GM23248 (cell line): ENCODE results near the gene VN1R5. TPM values are rescaled to one million over a fixed set of nuclear protein-coding genes. Genes with fewer than 3 reads are reported as not detected.

Experiments
- DNase-seq: peaks from one replicate; pipeline ENCODE4 v3.0.0-alpha.2; 2015
- H2AFZ ChIP-seq: fragments of 200-600 bp; sonication (generic); 2 replicates; pipeline ENCODE4 v1.6.1; 2016; ENCODE audit warnings: antibody characterized with exemption
- H3F3A ChIP-seq: fragments of 200-600 bp; sonication (generic); 2 replicates; pipeline ENCODE4 v1.6.1; 2016; ENCODE audit warnings: mild to moderate bottlenecking, antibody characterized with exemption, mixed run types; ENCODE audit not compliant: insufficient read depth
- H3K27ac ChIP-seq: fragments of 200-600 bp; sonication (generic); 2 replicates; pipeline ENCODE4 v1.5.1; 2016; ENCODE audit warnings: mild to moderate bottlenecking
- H3K27me3 ChIP-seq: fragments of 200-600 bp; sonication (generic); replicated peaks from 2 replicates; pipeline ENCODE4 v1.6.1; 2016; ENCODE audit warnings: mild to moderate bottlenecking; ENCODE audit not compliant: insufficient read depth
- H3K36me3 ChIP-seq: fragments of 200-600 bp; sonication (generic); 2 replicates; pipeline ENCODE4 v1.6.1; 2016; ENCODE audit warnings: low read depth, mild to moderate bottlenecking
- H3K4me1 ChIP-seq: fragments of 200-600 bp; sonication (generic); 2 replicates; pipeline ENCODE4 v1.6.1; 2016; ENCODE audit warnings: mild to moderate bottlenecking; ENCODE audit not compliant: insufficient read depth
- H3K4me2 ChIP-seq: fragments of 200-600 bp; sonication (generic); one replicate; pipeline ENCODE4 v1.6.1; 2016; ENCODE audit warnings: mild to moderate bottlenecking; ENCODE audit not compliant: unreplicated experiment
- H3K4me3 ChIP-seq: fragments of 200-600 bp; sonication (generic); 2 replicates; pipeline ENCODE4 v1.5.1; 2016; ENCODE audit warnings: mild to moderate bottlenecking
- H3K79me2 ChIP-seq: fragments of 200-600 bp; sonication (generic); 2 replicates; pipeline ENCODE4 v1.6.1; 2016; ENCODE audit warnings: mild to moderate bottlenecking; ENCODE audit not compliant: insufficient read depth
- H3K9ac ChIP-seq: fragments of 200-600 bp; sonication (generic); 2 replicates; pipeline ENCODE4 v1.6.1; 2016; ENCODE audit warnings: mild to moderate bottlenecking
- H3K9me2 ChIP-seq: fragments of 200-600 bp; sonication (generic); 2 replicates; pipeline ENCODE4 v1.6.1; 2016; ENCODE audit warnings: mixed run types, mild to moderate bottlenecking, moderate library complexity; ENCODE audit not compliant: insufficient read depth
- H3K9me3 ChIP-seq: fragments of 200-600 bp; sonication (generic); one replicate; pipeline ENCODE4 v1.6.1; 2017; ENCODE audit warnings: low read depth
- H4K20me1 ChIP-seq: fragments of 200-600 bp; sonication (generic); 2 replicates; pipeline ENCODE4 v1.6.0; 2016; ENCODE audit not compliant: insufficient read depth
- EZH2 ChIP-seq: fragments of 200-600 bp; sonication (generic); IDR thresholded peaks from 2 replicates; pipeline ENCODE4 v1.6.1; 2018; ENCODE audit warnings: antibody characterized with exemption, mild to moderate bottlenecking; ENCODE audit not compliant: insufficient read depth, poor library complexity, severe bottlenecking
- EZH2phosphoT487 ChIP-seq: fragments of 200-600 bp; sonication (generic); IDR thresholded peaks from 2 replicates; pipeline ENCODE4 v1.6.1; 2018; ENCODE audit warnings: antibody characterized with exemption, moderate library complexity, mild to moderate bottlenecking, low read depth; ENCODE audit not compliant: insufficient read depth
- WGBS, 2 experiments: methylation state at CpG; one replicate each; pipeline ENCODE4 v1.1.6; 2015 to 2017; ENCODE audit warnings: low lambda C conversion rate in 2 of 2, low coverage in 1 of 2; ENCODE audit errors: missing lambda C conversion rate in 2 of 2; 5-methylcytosine and 5-hydroxymethylcytosine counted together
- in situ Hi-C: fragments of 300-500 bp; cut with MboI; formaldehyde crosslinking; loops from 2 replicates; pipeline ENCODE4 v1.15.0; 2020
- polyA plus RNA-seq: library from polyadenylated mRNA; unstranded; fragments of >200 nt; fragmentation: Nextera tagmentation; extraction: Ambion mirVana; gene quantifications from 2 replicates; pipeline ENCODE4 v1.2.1, GENCODE V29; 2016
- total RNA-seq: library from RNA; depleted of rRNA; stranded (reverse); fragments of >200 nt; shearing (Covaris generic); gene quantifications from 2 replicates; pipeline ENCODE4 v1.2.3, GENCODE V29; 2014

Gene VN1R5
- total and polyA plus RNA-seq, 2 experiments from 2014 or later, result not detected

DNA sequence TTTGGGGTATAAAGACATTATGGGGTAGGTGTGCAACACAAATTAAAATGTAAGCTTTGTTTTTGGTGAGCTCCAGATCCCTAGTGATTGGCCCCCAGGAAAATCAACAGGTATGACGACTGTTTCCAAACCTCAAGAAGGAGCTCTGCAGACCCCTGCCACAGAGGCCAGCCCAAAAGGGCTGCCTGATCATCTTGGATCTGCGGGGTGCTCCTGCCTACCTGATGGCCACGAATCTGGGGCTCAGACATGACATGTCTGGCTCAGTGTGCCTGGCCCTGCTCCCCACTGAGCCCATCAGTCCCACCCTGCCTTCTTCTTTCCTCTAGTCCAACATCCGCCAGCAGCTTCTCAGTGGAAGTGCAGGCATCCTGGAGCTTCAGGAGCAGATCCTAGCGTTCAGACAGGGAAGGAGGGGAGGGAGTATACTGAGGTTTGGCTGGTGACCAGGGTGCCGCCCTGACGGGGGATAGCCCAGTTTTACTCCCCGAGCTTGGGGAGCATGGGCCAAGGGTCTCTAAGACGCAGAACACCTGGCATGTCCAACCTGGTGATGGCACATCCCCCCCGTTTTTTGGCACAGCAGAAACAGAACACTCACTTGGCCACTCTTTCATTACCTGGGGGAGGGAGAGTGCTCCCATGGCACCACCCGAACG, 44.0 kb downstream of the VN1R5 start:
- Histone ChIP-seq H3K4me1 (peaks cover 6% of the 10 kb centered on the region), H3K36me3 (no peaks in the 10 kb centered on the region; the same call in 1 of the 2 replicates), H3F3A (peaks cover 4% of the 10 kb centered on the region; the same call in 1 of the 2 replicates), H3K27ac (no peak overlapping the region), H3K9me3 (no peaks in the 10 kb centered on the region), H4K20me1 (no peaks in the 10 kb centered on the region), H3K4me3 (no peak overlapping the region), H3K27me3 (no peaks in the 10 kb centered on the region), H3K9ac (no peak overlapping the region), H3K9me2 (no peaks in the 10 kb centered on the region), H2AFZ (no peak overlapping the region), H3K4me2 (no peak overlapping the region), H3K79me2 (no peaks in the 10 kb centered on the region)
- no peak for DNase-seq
- in situ Hi-C loops, result no loop called here
- 82% methylated on average over 12 of the region's 12 CpGs for WGBS, 2 experiments
- TF ChIP-seq EZH2phosphoT487, result no peak
- TF ChIP-seq EZH2, result no peak

- in situ Hi-C loops, result no loop called here
- 98 to 99% methylated on average over 47 of the region's 47 CpGs for WGBS, 2 experiments
Observed at GRCh38 chr1:247300491-247301175, 44.8 kb downstream of the VN1R5 start.

DNA sequence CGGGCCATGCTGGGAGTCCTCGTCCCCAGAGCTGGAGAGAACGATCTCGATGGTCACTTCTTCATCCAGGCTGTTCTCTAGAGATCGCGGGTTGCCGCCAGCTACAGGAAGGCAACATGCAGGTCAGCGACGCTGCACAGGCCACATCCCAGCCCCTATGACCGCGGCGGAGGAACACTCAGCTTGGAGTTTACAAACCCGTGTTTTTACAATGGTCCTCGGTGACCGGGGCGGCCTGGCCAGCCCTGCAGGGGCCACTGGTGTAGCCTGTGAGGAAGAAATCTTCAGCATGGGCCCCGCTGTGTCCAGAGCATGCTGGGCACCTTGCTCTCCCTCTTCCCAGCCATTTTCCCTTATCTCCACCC, 45.3 kb downstream of the VN1R5 start:
- 97 to 99% methylated on average over 14 to 17 of the region's 17 CpGs for WGBS, 2 experiments
- H3K36me3 ChIP-seq, result no peaks in the 10 kb centered on the region; the same call in 1 of the 2 replicates

More at GRCh38 chr1:247300491-247301175, 44.8 kb downstream of the VN1R5 start:
- no peak for DNase-seq
- no peak overlapping the region for H3K4me2 ChIP-seq
- H3K9me2 ChIP-seq, result no peaks in the 10 kb centered on the region
- no peak overlapping the region for H3K4me3 ChIP-seq
- no peak overlapping the region for H3K9ac ChIP-seq
- H3K27me3 ChIP-seq, result no peaks in the 10 kb centered on the region
- H3K4me1 ChIP-seq, result no peaks in the 10 kb centered on the region
- H3F3A ChIP-seq, result no peaks in the 10 kb centered on the region
- H3K9me3 ChIP-seq, result no peaks in the 10 kb centered on the region
- no peaks in the 10 kb centered on the region; the same call in 1 of the 2 replicates for H3K36me3 ChIP-seq
- H3K79me2 ChIP-seq, result no peaks in the 10 kb centered on the region
- no peak overlapping the region for H3K27ac ChIP-seq
- no peak overlapping the region for H2AFZ ChIP-seq
- H4K20me1 ChIP-seq, result no peaks in the 10 kb centered on the region
- no peak for TF ChIP-seq EZH2phosphoT487
- no peak for TF ChIP-seq EZH2

DNA sequence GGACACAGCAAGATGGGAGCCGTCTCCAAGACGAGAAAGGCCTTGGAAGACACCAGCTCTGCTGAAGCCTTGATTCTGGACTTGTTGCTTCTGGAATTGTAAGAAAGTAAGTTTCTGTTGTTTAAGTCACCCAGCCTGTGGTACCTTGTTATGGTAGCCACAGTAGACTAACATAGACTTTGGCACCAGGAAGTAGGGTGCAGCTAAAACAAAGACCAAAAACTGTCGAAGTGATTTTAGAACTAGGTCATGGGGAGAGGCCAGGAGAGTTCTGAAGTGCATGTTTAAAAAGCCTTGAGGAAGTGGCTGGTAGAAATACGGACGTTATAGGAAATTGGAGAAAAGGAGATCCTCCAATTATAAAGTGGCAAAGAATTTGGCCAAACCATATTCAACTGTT, 47.3 kb downstream of the VN1R5 start:
- Histone ChIP-seq H3K4me1 (no peaks in the 10 kb centered on the region), H3K4me3 (no peak overlapping the region), H3K9me2 (no peaks in the 10 kb centered on the region), H3K79me2 (no peaks in the 10 kb centered on the region), H3F3A (no peaks in the 10 kb centered on the region), H3K9ac (no peak overlapping the region), H3K36me3 (no peaks in the 10 kb centered on the region; the same call in 1 of the 2 replicates), H3K27ac (no peak overlapping the region), H2AFZ (no peak overlapping the region), H3K27me3 (no peaks in the 10 kb centered on the region), H3K9me3 (no peaks in the 10 kb centered on the region), H3K4me2 (no peak overlapping the region), H4K20me1 (no peaks in the 10 kb centered on the region)
- WGBS, 2 experiments, result 68 to 69% methylated on average over 5 of the region's 5 CpGs
- in situ Hi-C loops, result no loop called here
- DNase-seq, result no peak
- TF ChIP-seq EZH2phosphoT487, result no peak
- TF ChIP-seq EZH2, result no peak

More for the DNA sequence above, 45.3 kb downstream of the VN1R5 start:
- Histone ChIP-seq H3K4me1 (no peaks in the 10 kb centered on the region), H3K79me2 (no peaks in the 10 kb centered on the region), H4K20me1 (no peaks in the 10 kb centered on the region), H3K4me2 (no peak overlapping the region), H2AFZ (no peak overlapping the region), H3K9me2 (no peaks in the 10 kb centered on the region), H3K27me3 (no peaks in the 10 kb centered on the region), H3K9ac (no peak overlapping the region), H3F3A (no peaks in the 10 kb centered on the region), H3K27ac (no peak overlapping the region), H3K9me3 (no peaks in the 10 kb centered on the region), H3K4me3 (no peak overlapping the region)
- in situ Hi-C loops, result no loop called here
- no peak for TF ChIP-seq EZH2phosphoT487
- TF ChIP-seq EZH2, result no peak
- no peak for DNase-seq
